Measurements from ENCODE around the gene OR2J2. TPM values are rescaled to one million over a fixed set of nuclear protein-coding genes. Genes with fewer than 3 reads are reported as not detected.
"Not testable (repeated sequence)": the region's sequence is repeated elsewhere in the genome, so short reads cannot be mapped to it uniquely, and the experiment has no call there.

Gene OR2J2
- total RNA-seq (2014; rRNA removed; shearing (Covaris generic)): not detected in 2 replicates

DNA sequence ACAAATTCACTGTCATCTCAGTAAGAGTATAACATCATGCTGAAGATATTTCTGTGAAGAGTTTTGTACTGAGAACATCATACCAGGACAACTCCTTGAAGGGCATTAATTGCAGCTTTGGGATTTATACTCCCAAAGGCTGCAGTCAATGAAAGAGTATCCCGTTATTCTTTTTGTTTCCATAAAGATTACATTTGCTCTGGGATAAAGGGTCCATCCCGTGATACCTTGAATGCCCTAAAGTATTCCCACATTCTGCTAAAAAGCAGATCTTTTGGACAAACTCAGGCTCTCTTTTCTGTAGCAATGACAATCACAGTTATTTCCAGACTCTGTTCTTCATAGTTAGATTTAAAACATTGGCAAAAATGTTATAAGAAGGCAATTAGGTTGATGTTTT lies at the start of gene OR2J2:
OR2J2 (plus strand) TSS at position 301 of the 400 bp plus-strand sequence. CDS start 2,729 bp downstream, outside the sequence.
- not testable (repeated sequence) for DNase-seq (ENCODE audit: low read depth)

DNA sequence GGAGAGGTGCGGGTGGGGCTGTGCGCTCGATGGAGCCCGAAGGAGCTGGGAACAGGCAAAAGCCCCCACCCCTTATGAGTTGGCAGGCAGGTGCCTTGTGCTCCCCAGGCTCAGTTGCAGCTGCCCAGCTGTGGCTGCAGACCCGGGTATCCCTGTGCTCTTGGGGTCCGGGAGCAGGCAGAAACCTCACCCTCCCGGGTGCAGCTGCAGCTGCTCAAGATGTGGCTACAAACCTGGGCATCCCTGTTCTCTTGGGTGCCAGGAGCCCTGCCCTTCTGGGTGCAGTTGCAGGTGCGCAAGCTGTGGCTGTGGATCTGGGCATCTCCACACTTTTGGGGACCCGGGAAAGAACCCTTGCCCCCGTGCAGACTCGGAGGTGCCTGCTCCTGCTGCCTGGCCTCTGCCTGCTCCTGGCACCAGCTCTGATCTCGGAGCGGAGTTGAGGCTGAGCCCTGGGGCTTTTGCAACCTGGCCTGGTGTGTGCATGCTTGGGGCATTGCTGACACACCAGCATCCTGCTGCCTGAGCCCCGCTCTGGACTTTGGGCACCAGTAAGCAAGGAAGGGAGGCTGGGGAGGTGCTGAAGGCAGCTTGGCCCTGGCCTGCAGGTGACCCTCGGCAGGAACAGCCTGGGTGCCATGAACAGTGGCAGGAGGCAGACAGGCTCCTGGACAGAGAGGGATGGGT lies 41.2 kb upstream of the OR2J2 start:
- no peak for DNase-seq (ENCODE audit: low read depth)

GRCh38 chr6:29130644-29131043 lies 40.1 kb upstream of the OR2J2 start:
- DNase-seq (ENCODE audit: low read depth): no peak

DNA sequence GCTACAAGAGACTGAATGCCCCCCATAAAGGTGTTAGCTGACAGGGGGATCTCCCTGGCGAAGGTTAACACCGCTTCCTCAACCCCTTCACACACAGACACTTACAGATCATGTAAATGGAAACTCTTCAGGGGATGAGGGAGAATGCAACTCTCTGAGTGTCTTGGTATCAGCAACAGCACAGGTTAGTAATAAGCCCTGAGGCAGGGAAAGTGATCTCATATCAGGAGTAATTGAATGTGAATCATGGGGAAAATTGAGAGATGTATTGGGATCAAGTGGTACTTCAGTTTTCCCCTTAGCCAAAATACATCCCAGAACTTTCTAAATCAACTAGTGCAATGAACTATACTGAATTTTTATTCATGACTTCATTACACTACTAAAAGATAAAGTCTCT lies 39.0 kb upstream of the OR2J2 start:
- DNase-seq (ENCODE audit: low read depth): peak; percentile 31

- DNase-seq (ENCODE audit: low read depth): no peak
Observed at GRCh38 chr6:29137724-29138123, 33.0 kb upstream of the OR2J2 start.

GRCh38 chr6:29141606-29142005 lies 29.1 kb upstream of the OR2J2 start:
- DNase-seq (ENCODE audit: low read depth): no peak

DNA sequence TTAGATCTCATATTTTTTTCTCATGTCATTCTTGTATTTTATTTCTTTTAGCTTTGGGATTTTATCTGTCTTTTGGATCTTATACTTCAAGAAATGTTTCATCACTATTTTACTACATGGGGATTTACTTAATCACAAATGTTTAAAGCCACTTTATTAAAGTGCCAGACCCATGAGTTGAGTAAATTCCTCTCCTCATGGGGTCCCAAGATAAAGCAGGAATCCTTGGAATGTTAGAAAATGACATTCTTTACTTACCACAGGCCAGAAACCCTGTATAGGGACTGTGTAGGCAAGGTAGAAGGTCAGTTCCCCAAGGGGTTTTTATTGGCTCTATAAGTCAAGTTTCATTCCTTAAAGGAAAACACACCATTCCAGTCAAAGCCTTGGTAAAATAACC lies 28.4 kb upstream of the OR2J2 start:
- peak; percentile 34 for DNase-seq (ENCODE audit: low read depth)

DNA sequence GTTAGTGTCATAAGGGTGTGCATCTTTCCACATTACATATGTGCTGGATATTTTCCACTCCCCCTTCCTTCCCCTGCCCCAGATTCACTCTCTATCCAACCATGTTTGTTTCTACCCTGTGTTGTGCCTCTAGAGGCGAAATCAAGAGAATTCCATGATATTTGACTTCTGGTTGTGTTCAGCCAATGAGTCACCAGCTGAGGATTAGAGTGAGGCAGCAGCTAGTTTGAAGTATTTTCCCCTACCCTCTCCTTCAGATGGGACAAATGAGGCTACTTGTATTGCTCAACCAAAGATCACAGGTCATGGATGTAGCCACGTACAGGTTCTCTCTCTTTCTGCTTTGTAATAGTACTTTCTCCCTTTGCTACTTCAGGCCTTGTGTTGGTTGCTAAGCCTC lies 24.5 kb upstream of the OR2J2 start:
- no peak for DNase-seq (ENCODE audit: low read depth)

- DNase-seq (ENCODE audit: low read depth): no peak
Observed at GRCh38 chr6:29147074-29147473, 23.6 kb upstream of the OR2J2 start.

DNA sequence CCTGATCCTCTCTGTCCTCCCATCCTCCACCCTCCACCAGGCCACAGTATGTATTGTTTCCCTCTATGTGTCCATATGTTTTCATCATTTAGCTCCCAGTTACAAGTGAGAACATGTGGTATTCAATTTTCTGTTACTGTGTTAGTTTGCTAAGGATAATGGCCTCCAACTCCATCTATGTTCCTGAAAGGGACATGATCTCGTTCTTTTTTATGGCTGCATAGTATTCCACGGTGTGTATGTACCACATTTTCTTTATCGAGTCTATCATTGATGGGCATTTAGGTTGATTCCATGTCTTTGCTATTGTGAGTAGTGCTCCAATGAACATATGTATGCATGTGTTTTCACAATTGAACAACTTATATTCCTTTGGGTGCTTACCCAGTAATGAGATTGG lies 21.3 kb upstream of the OR2J2 start:
- not testable (repeated sequence) for DNase-seq (ENCODE audit: low read depth)

- no peak for DNase-seq (ENCODE audit: low read depth)
Observed at GRCh38 chr6:29153083-29153482, 17.6 kb upstream of the OR2J2 start.

DNA sequence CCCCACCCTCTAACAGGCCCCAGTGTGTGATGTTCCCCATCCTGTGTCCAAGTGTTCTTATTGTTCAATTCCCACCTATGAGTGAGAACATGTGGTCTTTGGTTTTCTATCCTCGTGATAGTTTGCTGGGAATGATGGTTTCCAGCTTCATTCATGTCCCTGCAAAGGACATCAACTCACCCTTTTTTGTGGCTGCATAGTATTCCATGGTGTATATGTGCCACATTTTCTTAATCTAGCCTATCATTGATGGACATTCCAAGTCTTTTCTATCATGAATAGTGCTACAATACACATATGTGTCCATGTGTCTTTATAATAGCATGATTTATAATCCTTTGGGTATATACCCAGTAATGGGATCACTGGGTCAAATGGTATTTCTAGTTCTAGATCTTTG lies 15.5 kb upstream of the OR2J2 start:
- not testable (repeated sequence) for DNase-seq (ENCODE audit: low read depth)

DNA sequence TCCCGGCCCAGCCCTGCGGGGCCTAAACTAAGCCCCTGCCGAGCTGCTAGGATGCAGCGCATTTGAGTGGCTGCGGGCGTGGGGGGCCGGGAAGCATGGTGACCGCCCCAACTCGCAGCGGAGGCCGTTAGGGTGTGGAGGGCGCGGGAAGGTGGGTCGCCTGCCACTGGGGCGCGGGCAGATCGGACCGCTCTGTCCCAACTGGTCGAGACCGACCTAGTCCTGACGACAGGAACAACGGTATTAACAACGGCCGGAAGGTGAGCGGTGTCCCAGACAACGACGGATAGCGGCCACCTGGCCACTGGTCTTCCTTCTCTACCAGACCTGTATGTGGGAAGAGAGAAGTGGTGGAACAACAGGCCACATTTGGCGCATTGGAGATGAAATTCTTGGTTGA lies 10.8 kb upstream of the OR2J2 start:
- not testable (repeated sequence) for DNase-seq (ENCODE audit: low read depth)

GRCh38 chr6:29165571-29165970 lies 5.1 kb upstream of the OR2J2 start:
- DNase-seq (ENCODE audit: low read depth): not testable (repeated sequence)

- no peak for DNase-seq (ENCODE audit: low read depth)
Observed at GRCh38 chr6:29171736-29172135, 1.0 kb downstream of the OR2J2 start.

- no peak for DNase-seq (ENCODE audit: low read depth)
Observed at GRCh38 chr6:29183594-29183993, 12.9 kb downstream of the OR2J2 start.

DNA sequence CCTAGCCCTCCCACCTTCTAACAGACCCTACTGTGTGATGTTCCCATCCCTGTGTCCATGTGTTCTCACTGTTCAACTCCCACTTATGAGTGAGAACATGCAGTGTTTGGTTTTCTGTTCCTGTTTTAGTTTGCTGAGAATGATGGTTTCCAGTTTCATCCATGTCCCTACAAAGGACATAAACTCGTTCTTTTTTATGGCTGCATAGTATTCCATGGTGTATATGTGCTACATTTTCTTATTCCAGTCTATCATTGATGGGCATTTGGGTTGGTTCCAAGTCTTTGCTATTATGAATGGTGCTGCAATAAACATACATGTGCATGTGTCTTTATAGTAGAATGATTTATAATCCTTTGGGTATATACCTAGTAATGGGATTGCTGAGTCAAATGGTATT lies 18.0 kb downstream of the OR2J2 start:
- not testable (repeated sequence) for DNase-seq (ENCODE audit: low read depth)

DNA sequence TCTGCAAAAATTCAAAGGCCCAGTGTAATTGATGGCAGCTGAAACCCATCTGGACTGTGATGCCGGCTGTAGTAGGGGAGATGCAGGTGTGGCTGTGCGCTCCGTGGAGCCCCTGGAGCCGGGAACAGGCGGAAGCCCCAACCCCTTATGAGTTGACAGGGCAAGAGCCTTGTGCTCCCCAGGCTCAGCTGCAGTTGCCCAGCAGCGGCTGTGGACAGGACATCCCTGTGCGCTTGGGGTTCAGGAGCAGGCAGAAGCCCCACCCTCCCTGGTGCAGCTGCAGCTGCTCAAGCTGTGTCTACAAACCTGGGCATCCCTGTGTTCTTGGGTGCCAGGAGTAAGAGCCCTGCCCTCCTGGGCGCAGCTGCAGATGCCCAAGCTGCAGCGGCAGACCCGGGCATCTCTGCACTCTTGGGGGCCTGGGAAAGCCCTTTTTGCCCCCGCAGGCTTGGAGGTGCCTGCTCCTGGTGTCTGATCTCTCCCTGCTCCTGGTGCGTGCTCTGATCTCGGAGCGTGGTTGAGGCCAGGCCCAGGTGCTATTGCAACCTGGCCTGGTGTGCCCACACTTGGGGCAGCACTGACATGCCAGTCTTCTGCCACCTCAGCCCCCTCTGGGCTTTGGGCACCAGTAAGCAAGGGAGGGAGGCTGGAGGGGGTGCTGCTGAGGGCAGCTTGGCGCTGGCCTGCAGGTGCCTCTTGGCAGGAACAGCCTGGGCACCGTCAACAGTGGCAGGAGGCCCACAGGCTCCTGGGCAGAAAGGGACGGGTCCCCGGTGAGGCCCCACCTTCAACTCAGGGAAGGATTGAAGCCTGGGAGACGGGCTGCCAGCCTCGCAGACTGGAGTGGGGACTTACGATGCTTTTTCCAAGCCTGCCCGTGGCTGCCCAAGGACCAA lies 30.3 kb downstream of the OR2J2 start:
- DNase-seq (ENCODE audit: low read depth): no peak

GRCh38 chr6:29201966-29202365 lies 31.3 kb downstream of the OR2J2 start:
- no peak for DNase-seq (ENCODE audit: low read depth)

GRCh38 chr6:29211488-29211887 lies 40.8 kb downstream of the OR2J2 start:
- no peak for DNase-seq (ENCODE audit: low read depth)

GRCh38 chr6:29216528-29216927 lies 45.8 kb downstream of the OR2J2 start:
- DNase-seq (ENCODE audit: low read depth): no peak

- DNase-seq (ENCODE audit: low read depth): not testable (repeated sequence)
Observed at GRCh38 chr6:29217242-29217641, 46.5 kb downstream of the OR2J2 start.

DNA sequence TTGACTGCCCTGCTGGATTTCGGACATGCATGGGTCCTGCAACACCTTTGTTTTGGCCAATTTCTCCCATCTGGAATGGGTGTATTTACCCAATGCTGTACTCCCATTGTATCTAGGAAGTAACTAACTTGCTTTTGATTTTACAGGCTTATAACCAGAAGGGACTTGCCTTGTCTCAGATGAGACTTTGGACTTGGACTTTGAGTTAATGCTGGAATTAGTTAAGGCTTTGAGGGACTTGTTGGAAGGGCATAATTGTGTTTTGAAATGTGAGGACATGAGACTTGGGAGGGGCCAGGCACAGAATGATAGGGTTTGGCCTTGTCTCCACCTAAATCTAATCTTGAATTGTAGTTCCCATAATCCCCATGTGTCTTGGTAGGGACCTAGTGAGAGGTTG lies 47.3 kb downstream of the OR2J2 start:
- not testable (repeated sequence) for DNase-seq (ENCODE audit: low read depth)
